Hepatocyte (in vitro differentiated cells): ENCODE results near the gene CA7.

Source experiments
- CTCF ChIP-seq: fragments of 200-600 bp; sonication (generic); IDR thresholded peaks from 2 replicates; pipeline ENCODE4 v1.5.1; 2016; ENCODE audit warnings: antibody characterized with exemption, mild to moderate bottlenecking; ENCODE audit not compliant: poor library complexity
- EZH2phosphoT487 ChIP-seq: fragments of 200-600 bp; sonication (generic); IDR thresholded peaks from one replicate; pipeline ENCODE4 v1.6.1; 2018; ENCODE audit warnings: antibody characterized with exemption, mild to moderate bottlenecking, low read depth, moderate library complexity; ENCODE audit not compliant: unreplicated experiment, severe bottlenecking

- TF ChIP-seq EZH2phosphoT487 (no peak), CTCF (no peak)
Measured at GRCh38 chr16:66849021-66849420, 4.8 kb downstream of the CA7 start.
